GM18517 (cell line): ENCODE results near the gene THAP3.
"Not testable (repeated sequence)": the region's sequence is repeated elsewhere in the genome, so short reads cannot be mapped to it uniquely, and the experiment has no call there.

ENCODE experiments used
- ATAC-seq: cut with Tn5 transposase; IDR thresholded peaks from one replicate; pipeline ENCODE4 v1.9.1; 2021; ENCODE audit warnings: mild to moderate bottlenecking, moderate library complexity; ENCODE audit not compliant: unreplicated experiment

The THAP3 gene

DNA sequence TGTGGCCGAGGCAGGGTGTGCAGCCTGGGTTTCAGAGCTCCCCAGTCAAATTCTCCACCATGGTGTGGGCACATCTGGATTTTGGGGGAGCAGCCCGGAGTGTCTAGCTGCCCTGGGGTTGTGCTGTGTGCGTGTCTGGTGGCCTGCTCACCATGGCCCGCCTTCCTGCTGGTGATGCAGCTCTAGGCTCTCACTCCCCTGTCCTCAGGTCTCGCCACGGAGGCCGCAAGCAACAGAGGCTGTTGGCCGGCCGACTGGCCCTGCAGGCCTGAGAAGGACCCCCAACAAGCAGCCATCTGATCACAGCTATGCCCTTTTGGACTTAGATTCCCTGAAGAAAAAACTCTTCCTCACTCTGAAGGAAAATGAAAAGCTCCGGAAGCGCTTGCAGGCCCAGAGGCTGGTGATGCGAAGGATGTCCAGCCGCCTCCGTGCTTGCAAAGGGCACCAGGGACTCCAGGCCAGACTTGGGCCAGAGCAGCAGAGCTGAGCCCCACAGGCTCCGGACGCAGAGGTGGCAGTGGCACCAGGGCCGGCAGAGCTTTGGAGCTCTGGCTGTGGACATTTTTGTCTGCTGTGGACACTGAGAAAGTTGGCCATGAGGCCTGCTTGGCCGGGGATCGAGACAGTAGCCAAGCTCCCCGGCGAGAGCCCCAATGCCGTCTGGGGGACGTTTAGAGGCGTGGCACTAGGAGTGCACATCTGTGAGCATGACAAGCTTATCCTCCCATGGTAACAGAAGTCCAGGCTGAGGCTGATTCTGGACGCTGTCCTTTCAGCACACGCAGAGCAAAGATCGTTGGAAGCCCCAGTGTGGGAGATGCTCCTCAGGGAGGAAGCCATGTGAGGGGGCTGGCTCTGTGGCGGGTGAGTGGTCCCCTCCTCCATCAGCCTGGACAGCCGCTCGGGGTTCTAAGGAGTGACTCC, 8.2 kb downstream of the THAP3 start:
- no peak for ATAC-seq

DNA sequence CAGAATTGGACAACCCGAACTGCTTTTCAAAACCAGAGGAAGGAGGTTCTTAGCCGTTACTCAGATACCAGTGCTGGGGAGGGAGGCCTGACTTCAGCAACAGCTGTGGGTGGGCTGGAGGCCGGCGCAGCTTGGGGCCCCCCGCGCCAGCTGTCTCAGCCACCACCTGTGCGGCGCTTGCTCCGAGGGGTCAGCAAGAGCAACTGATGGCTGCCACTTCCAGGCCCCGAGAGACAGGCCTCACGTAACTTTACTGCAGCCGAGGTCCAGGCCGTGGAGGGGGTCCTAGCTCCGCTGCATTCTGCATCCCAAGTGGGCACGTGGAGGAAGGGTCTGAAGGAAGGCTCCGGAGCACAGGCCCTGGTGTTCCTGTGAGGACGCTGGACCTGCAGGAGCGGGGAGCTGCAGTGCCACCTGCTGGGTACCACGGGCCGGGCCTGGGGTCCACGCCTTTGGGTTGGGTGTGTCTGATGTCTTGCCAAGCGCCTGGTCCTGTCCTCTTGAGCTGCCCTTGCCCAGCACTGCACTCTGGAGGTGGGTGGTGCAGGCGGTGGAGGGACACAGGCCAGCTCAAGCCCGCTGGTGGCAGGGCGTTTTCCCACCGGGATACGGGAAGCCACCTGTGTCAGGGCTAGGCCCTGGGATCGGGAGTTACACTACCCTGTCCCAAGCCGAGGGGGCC, 9.8 kb downstream of the THAP3 start:
- ATAC-seq, result no peak

DNA sequence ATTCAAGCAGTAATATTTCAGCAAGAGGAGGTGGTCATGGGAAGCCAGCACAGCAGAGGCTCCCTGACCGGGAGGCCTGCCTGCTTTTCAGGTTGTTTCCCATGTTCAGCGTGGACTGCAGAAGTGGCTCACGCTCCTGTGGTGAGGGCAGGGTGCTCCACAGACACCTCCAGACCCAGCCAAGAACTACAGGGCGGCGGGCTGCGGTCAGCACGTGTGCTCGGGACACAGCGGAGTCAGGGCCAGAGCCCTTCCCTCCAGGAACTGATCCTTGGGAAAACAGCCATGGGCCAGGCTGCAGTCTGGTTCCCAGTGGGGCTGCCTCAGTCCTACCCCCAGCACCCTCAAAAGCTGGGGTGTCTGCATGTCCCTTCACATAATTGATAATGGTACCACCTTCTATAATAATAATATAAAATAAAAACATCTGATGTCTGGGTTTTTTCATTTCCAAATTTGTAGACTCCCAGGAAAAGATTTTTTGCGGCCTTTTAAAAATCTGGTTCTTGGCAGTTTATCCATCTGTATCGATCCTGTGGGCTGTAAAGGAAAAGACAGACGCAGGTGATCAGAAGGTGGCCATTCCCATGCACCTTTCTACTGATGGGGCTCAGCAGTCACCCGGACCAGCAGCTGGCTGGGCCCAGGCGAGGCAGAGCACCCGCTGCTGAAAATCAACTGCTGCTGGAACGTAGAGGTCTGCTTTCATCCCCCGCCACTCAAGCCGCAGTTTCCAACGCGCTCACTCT, 10.7 kb downstream of the THAP3 start:
- ATAC-seq, result no peak

DNA sequence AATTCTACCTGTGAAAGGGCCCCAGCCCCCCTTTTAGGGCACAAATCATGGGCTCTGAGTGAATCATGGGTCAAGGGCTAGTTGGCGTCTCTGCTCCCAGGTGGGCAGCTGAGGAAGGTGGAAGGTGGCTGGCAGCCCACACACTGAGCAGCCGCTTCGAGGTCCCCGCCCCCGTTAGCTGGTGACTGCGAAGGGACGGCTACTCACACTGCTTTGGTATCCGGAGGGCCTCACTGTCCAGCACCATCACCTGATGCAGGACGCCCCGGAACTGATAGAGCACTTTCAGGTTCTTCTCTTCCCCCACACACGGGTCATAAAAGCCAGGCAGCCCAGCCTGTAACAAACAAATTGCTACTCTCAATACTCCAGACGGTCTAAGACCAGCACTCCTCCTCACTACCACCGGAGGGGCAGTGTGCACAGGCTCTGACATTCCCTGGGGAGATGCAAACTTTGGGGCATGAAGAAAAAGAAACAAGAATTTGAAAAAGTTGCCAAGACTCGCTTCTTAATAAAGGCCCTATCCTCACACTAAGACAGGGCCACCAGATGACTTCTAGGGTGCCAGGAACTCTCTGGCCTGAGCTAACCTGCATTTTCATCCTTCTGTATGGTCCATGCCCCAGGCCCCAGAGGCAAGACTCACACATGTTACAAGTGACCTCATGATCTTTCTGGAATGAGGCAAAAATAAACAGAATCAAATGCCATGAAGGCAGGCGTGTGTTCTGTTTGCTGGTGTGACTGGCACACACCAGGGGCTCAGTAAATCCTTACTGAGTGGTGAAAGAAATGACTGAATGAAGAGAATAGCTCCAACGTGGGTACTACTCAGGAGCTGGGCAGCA, 11.5 kb downstream of the THAP3 start:
- no peak for ATAC-seq

DNA sequence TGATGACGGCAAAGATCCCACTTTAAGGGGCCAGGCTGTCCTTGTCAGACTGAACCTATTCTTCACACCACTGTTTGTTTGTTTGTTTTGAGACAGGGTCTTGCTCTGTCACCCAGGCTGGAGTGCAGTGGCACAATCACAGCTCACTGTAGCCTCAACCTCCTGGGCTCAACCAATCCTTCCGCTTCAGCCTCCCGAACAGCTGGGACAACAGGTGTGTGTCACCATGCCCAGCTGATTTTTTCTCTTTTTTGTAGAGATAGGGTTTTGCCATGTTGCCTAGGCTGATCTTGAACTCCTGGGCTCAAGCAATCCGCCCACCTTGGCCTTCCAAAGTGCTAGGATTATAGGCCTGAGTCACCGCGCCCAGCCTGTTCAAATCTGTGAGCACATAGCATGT, 12.1 kb downstream of the THAP3 start:
- not testable (repeated sequence) for ATAC-seq

DNA sequence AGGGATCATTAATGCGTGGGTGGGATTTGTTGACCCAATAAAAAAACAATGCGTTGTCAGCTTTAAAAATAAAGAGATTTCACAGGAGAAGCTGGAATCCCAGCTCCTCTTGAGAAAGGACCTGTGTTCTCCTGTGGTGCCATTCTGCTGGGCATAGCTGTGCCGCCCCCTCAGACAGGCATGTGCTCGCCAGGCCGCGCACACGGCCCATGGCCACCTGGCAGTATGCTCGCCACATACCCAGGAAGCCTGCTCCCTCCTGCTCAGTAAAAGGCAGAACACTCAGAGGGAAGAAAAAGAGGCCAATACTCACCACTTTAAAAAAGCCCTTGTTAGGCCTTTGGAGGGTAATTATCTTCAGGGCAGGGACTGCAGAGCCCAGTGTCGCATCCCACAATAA, 13.1 kb downstream of the THAP3 start:
- ATAC-seq, result no peak

DNA sequence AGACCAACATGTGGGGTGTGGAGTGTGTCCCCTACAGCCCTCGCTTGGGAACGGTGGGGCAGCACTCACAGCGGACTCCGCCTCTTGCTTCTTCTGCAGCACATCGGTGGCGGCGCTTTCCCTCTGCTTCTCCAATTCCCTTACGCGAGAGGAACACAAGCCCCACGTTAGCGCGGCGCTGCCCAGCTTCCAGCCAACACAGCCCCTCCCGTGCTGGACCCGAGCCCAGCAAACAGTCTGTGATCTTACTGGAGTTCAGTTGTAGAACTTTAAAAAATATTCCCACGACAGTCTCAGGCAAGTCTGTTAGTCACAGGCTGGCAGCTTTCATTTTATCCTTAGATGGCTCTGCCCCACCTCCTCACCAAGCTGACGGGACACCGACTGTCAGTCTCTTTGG, 13.6 kb downstream of the THAP3 start:
- no peak for ATAC-seq

DNA sequence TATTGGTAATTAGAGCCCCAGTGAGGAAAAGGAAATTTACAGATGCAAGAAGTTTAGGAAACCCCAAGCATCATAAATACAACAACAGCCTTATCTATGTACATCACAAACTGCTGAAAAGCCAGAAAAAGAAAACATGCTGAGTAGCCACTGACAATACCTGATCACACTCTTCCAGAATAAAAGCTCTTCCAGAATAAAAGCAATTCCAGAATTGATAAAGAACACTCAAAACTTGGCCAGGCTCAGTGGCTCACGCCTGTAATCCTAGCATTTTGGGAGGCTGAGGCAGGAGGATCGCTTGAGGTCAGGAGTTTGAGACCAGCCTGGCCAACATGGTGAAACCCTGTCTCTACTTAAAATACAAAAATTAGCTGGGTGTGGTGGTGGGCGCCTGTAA, 16.2 kb downstream of the THAP3 start:
- ATAC-seq, result not testable (repeated sequence)

DNA sequence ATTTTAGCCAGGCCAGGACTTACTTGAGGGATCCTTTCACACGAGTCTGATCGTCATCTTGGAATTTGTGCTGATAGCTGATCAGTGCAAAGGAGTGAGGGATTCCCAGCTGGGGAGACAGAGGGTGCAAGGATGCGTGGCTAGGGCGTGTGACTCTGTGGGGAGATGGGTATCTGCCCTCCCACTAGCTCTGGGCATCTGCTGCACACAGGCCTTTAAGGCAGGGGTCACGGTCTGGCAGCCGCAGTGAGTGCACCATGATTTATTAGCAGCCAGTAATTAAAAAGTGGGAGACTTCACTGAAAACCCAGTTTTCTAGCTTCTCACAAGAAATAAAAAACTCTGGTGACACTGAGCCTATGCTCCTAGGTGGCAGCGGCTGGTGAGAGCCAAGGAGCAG, 20.4 kb downstream of the THAP3 start:
- no peak for ATAC-seq

DNA sequence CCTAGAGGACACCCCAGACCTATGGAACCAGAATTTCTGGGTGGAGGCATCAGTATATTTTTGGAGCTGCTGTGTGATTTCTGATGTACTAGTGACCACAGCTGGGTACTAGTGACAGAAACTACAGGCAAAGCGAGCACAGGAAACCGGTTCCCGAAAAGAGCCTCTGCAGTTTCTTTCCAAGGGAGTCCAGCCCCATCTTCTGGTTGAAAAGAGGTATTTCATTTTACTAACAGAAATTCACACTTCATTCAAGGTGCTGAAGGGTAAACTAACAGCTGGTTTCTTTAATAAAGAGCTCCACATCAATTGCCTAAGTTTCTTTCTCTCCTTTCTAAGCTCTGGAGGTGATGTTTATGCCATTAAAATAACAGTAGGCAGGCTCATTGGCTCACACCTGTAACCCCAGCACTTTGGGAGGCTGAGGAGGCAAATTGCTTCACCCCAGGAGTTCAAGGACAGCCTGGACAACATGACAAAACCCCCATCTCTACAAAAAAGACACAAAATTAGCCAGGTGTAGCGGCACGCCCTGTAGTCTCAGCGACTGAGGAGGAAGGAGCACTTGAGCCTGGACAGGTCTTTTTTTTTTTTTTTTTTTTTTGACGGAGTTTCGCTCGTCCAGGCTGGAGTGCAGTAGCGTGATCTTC, 22.0 kb downstream of the THAP3 start:
- ATAC-seq, result no peak

DNA sequence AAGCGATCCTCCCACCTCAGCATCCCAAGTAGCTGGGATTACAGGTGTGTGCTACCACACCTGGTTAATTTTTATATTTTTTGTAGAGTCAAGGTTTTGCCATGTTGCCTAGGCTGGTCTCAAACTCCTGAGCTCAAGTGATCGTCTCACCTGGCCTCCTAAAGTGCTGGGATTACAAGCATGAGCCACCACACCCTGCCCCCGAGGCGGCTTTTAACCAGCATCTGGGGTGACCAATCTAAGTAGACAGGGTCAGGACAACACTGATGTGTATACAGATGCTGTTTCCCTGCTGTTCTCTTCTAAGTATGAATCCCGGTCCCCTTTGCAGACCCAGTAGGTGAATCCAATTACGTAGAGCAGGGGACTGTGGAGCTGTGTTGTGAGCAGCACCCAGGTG, 23.9 kb downstream of the THAP3 start:
- ATAC-seq, result no peak

DNA sequence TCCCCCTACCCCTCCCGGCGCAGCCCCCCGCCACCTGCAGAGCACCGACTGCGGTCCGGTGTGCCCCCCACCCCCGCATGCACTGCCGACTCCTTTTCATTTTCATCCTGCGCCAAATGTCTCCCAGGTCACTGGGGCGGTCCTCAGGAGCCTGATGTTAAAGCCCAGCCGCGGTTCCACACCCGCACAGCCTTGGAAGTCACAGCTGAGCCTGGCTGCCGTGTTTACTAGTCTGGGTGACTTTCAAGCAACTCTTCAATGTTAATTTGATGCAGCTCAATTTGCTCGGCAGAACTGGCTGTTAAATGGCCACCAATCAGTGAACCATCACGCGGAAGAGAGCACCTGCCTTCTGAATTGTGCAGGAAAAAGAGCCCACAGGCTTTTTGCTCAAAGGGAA, 27.2 kb downstream of the THAP3 start:
- no peak for ATAC-seq

DNA sequence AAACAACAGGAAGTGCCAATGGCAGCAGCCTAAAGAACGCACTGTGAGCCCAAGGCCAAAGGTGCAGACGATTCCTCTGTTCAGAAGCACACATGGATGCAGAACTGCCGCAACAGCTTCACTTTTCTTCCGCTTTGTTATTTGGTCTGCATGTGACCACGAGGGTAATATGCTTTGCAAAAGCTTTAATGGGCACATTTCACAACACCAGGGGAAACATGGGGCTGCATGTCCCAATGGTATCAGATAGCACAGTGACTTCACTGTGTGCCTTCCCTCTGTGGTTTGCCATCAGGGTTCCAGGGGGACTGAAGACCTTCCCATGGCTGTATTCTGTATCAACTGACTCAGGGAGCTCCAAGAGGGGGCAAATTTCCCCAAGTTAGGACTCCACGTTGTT, 28.3 kb downstream of the THAP3 start:
- ATAC-seq, result no peak

DNA sequence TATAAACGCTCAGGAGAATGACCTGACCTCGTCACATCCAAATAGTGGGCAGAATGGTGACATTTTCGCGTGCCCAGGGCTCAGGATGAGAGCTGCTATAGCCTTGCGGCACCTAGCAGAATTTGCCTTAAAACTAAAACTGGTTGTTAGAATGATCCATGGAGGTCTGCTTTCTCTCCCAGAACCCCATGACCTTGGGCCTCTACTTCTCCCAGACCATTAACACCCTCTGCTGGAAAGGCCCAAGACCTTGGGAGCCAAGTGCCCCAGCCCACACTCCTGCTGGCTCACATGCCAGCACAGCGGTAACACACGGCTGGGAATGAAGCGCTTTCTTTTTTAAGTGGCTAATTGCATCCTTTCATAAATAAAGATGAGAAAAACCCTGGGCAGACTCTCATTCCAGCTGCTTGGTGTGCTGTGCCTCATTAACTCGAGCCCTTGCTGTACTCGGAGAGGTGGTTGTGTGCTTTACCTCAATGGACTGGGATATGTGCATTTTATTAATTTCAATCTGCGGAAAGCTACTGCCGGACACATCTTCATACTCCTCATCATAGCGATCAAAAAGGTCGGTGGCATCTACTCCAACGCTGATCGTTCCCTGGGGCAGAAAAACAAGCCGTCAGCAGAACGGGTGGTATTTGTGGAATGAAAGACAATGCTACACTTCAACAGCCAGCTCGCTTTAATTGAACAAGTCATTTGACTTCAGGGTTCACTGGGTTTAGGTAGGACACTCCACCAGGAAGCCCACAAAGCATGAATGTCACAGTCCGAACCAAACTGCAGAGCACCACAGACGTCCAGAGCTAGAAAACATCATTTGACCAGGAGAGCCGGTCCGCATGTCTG, 29.0 kb downstream of the THAP3 start:
- ATAC-seq, result no peak

DNA sequence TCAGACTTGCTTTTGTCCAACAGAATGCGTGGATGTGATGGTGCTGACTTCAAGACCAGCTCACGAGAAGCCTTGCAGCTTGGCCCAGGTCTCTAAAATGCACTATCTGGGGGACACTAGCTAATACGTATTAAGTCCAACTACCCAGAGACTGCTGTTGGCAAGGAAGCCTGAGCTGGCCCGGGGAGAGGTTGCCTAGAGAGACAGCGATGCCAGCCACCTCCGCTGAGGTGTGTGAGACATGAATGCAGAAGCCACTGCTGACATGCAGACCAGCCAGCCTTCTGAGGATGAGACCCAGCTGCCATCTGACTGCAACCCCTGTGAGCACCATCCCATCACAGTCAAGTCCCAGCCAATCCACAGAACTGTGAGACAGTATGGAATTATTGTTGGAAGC, 32.5 kb downstream of the THAP3 start:
- no peak for ATAC-seq

DNA sequence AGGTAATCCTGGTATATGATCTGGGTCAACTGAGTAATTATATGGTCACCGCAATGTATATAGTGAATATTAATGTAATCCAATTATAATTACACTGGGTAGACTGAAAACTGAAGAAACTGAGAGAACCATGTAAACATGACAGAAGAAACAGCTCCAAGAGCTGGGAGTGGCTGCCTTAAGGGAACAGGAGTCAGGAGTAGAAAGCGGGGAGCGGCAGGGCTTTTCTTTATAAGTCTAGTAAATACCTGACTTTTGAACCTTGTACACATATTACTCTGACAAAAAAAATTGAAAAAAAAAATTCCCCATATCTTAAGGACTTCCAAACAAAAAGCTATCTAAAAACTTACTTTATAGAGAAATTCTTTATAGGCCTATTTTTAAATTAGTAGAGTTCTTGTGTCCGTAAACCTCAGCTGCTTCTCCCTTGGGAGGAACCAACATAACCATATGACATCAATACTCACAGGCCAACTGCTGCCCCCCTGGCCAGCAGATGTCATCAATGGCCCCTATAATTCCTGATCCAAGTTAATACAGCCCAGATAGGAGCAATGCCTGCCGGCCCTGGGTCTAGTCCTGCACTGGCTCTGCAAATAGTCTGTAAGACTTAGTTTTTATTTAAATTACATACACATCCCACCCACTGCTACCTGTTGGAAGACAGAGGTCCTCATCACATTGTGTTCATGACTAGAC, 33.8 kb downstream of the THAP3 start:
- no peak for ATAC-seq

DNA sequence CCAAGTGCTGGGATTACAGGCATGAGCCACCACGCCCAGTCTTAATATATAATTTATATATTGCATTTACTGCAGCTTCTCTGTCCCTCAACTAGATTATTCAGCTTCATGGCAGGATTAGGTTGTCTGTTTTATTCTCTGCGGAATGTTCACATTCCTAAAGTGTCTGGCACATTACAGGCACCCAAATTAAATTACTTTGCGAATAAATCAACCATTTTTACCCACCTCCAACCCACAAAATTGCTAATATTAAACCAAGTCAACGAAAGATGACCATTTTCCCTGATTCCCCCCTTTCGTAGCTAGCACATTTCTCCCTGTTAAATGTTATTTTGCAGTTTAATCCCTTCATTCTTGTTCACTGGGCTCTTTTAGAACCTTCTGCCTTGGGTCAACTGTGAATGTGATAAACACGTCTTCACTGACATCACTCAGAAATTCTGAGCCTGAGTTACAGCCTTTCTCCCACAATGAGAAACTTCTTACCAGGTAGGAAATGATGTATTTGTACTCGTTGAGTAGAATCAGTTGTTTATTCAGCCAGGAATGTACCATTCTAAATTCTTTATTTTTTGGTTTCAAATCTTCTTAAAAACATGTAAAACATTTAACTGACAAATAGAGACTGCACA, 35.9 kb downstream of the THAP3 start:
- no peak for ATAC-seq

DNA sequence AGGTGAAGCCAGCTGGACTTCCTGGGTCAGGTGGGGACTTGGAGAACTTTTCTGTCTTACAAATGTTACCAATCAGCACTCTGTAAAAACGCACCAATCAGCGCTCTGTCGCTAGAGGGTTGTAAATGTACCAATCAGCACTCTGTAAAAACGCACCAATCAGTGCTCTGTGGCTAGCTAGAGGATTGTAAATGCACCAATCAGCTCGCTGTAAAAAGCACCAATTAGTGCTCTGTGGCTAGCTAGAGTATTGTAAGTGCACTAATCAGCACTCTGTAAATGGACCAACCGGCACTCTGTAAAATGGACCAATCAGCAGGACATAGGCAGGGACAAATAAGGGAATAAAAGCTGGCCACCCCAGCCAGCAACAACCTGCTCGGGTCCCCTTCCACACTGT, 37.8 kb downstream of the THAP3 start:
- not testable (repeated sequence) for ATAC-seq
